HCT116 (cell line): ENCODE measurements around the gene GRIK1. TPM values are rescaled to one million over a fixed set of nuclear protein-coding genes. Genes with fewer than 3 reads are reported as not detected.

Source experiments
- ATAC-seq: fragments of 200-7000 bp; cut with Tn5 transposase; 2 replicates; pipeline ENCODE4 v1.9.1; 2020; ENCODE audit warnings: mild to moderate bottlenecking, moderate library complexity
- BruUV-seq: library from RNA; stranded (reverse); fragments of 400-500 nt; replicated peaks from 2 replicates; lab custom pipeline; 2021; lab: Mats Ljungman, UMichigan
- CTCF ChIA-PET: fragments of 300-600 bp; sonication (Branson Sonifier 250); formaldehyde crosslinking; loops from one replicate; lab custom pipeline; 2021; ENCODE audit warnings: antibody characterized with exemption; lab: Charles Lee
- POLR2A ChIA-PET: fragments of 300-600, 350-600 bp; sonication (Branson Sonifier 250); formaldehyde crosslinking; loops from one replicate; lab custom pipeline; 2021; ENCODE audit warnings: antibody characterized with exemption; lab: Charles Lee
- RAD21 ChIA-PET, 2 experiments: fragments of 300-600 bp; sonication (Branson Sonifier 250); formaldehyde crosslinking; loops; one replicate each; lab custom pipeline; 2023; ENCODE audit warnings: low total read pairs in 2 of 2; ENCODE audit not compliant: uncharacterized antibody in 2 of 2, unreplicated experiment in 2 of 2, low non-redundant PET in 1 of 2; lab: Charles Lee
- DNase-seq: peaks from one replicate; pipeline ENCODE4 v3.0.0-alpha.2; 2010; ENCODE audit warnings: low read depth, low spot score
- H2AFZ ChIP-seq: fragments of 200-600 bp; shearing (Covaris generic), sonication (generic); 2 replicates; pipeline ENCODE4 v1.6.1; 2017; ENCODE audit warnings: low read depth, mixed run types, mixed read lengths, antibody characterized with exemption, low read length; ENCODE audit not compliant: poor library complexity, severe bottlenecking
- H3K27ac ChIP-seq: 2 replicates; pipeline ENCODE4 v1.5.1; 2012; ENCODE audit warnings: low read depth, low read length
- H3K27me3 ChIP-seq: fragments of 200-600 bp; sonication (generic); 2 replicates; pipeline ENCODE4 v1.6.1; 2016; ENCODE audit warnings: mixed run types, low read length, mixed read lengths; ENCODE audit not compliant: insufficient read depth
- H3K36me3 ChIP-seq, 2 experiments: fragments of 200-500 bp in 1 of 2; fragments of 200-600 bp in 1 of 2; sonication (Bioruptor generic) in 1 of 2; sonication (generic) in 1 of 2; 2 replicates each; pipeline versions ENCODE4 v1.5.1 to v1.6.1; 2014 to 2016; ENCODE audit warnings: low read length in 2 of 2, inconsistent platforms in 1 of 2, mixed read lengths in 1 of 2, mixed run types in 1 of 2; ENCODE audit not compliant: insufficient read depth in 2 of 2, control insufficient read depth in 1 of 2
- H3K4me1 ChIP-seq, 2 experiments: fragments of 200-600 bp in 1 of 2; sonication (generic) in 1 of 2; 2 replicates each; pipeline versions ENCODE4 v1.5.1 to v1.6.1; 2012 to 2017; ENCODE audit warnings: low read length in 2 of 2, inconsistent platforms in 1 of 2, mild to moderate bottlenecking in 1 of 2, mixed read lengths in 1 of 2, mixed run types in 1 of 2, moderate library complexity in 1 of 2; ENCODE audit not compliant: insufficient read depth in 2 of 2, control insufficient read depth in 1 of 2
- H3K4me2 ChIP-seq: fragments of 200-600 bp; sonication (generic); 2 replicates; pipeline ENCODE4 v1.6.1; 2017; ENCODE audit warnings: mixed run types, low read length, mixed read lengths
- H3K4me3 ChIP-seq, 2 experiments: fragments of 200-600 bp in 1 of 2; sonication (generic) in 1 of 2; replicated peaks in 1 of 2; 2 replicates each; pipeline ENCODE4 v1.5.1; 2011 to 2016; ENCODE audit warnings: low read length in 2 of 2, control low read depth in 1 of 2, low read depth in 1 of 2, mild to moderate bottlenecking in 1 of 2, mixed read lengths in 1 of 2, mixed run types in 1 of 2
- H3K79me2 ChIP-seq: fragments of 200-600 bp; sonication (generic); 2 replicates; pipeline ENCODE4 v1.6.1; 2017; ENCODE audit warnings: mild to moderate bottlenecking, mixed run types, low read length, moderate library complexity, mixed read lengths; ENCODE audit not compliant: insufficient read depth
- H3K9ac ChIP-seq: fragments of 200-600 bp; sonication (generic); 2 replicates; pipeline ENCODE4 v1.6.1; 2016; ENCODE audit warnings: low read length, mixed read lengths
- H3K9me2 ChIP-seq: fragments of 200-600 bp; sonication (generic), shearing (Covaris generic); 2 replicates; pipeline ENCODE4 v1.6.1; 2017; ENCODE audit warnings: mixed run types, mild to moderate bottlenecking, moderate library complexity; ENCODE audit not compliant: insufficient read depth
- H3K9me3 ChIP-seq, 2 experiments: fragments of 200-500 bp in 1 of 2; fragments of 200-600 bp in 1 of 2; sonication (Bioruptor generic) in 1 of 2; sonication (generic) in 1 of 2; 2 replicates each; pipeline ENCODE4 v1.6.1; 2014 to 2017; ENCODE audit warnings: low read length in 2 of 2, mixed read lengths in 2 of 2, inconsistent platforms in 1 of 2, low read depth in 1 of 2, mild to moderate bottlenecking in 1 of 2, mixed run types in 1 of 2, moderate library complexity in 1 of 2; ENCODE audit not compliant: control insufficient read depth in 1 of 2, insufficient read depth in 1 of 2
- H4K20me1 ChIP-seq: fragments of 200-600 bp; sonication (generic), shearing (Covaris generic); 2 replicates; pipeline ENCODE4 v1.6.1; 2017; ENCODE audit warnings: mixed run types, mild to moderate bottlenecking, moderate library complexity; ENCODE audit not compliant: insufficient read depth
- CBX3 ChIP-seq: IDR thresholded peaks from 2 replicates; pipeline ENCODE4 v1.6.1; 2012; ENCODE audit warnings: low read depth
- CEBPB ChIP-seq: IDR thresholded peaks from 2 replicates; pipeline ENCODE4 v1.6.1; 2012; ENCODE audit warnings: low read depth
- EGR1 ChIP-seq: IDR thresholded peaks from 2 replicates; pipeline ENCODE4 v1.6.1; 2012; ENCODE audit warnings: low read depth
- ELF1 ChIP-seq: IDR thresholded peaks from 2 replicates; pipeline ENCODE4 v1.6.1; 2012; ENCODE audit warnings: low read depth, borderline replicate concordance
- EZH2 ChIP-seq: fragments of 200-600 bp; sonication (generic); IDR thresholded peaks from 2 replicates; pipeline ENCODE4 v1.6.1; 2017; ENCODE audit warnings: antibody characterized with exemption, mixed run types
- EZH2phosphoT487 ChIP-seq: fragments of 200-600 bp; IDR thresholded peaks from 2 replicates; pipeline ENCODE4 v1.6.1; 2018; ENCODE audit warnings: antibody characterized with exemption, borderline replicate concordance
- FOSL1 ChIP-seq: IDR thresholded peaks from 2 replicates; pipeline ENCODE4 v1.6.1; 2012; ENCODE audit warnings: low read depth
- JUND ChIP-seq: IDR thresholded peaks from 2 replicates; pipeline ENCODE4 v1.6.1; 2012
- POLR2A ChIP-seq: IDR thresholded peaks from 2 replicates; pipeline ENCODE4 v1.7.0; 2011; ENCODE audit warnings: borderline replicate concordance; ENCODE audit not compliant: insufficient read depth, insufficient read length; ENCODE audit errors: extremely low read depth
- POLR2AphosphoS5 ChIP-seq: IDR thresholded peaks from 2 replicates; pipeline ENCODE4 v1.6.1; 2011; ENCODE audit warnings: mild to moderate bottlenecking, low read depth, low read length, moderate library complexity
- RAD21 ChIP-seq: IDR thresholded peaks from 2 replicates; pipeline ENCODE4 v1.6.1; 2012; ENCODE audit warnings: low read depth, mild to moderate bottlenecking
- SIN3A ChIP-seq: IDR thresholded peaks from 2 replicates; pipeline ENCODE4 v1.6.1; 2012; ENCODE audit warnings: low read depth
- SP1 ChIP-seq: IDR thresholded peaks from 2 replicates; pipeline ENCODE4 v1.6.1; 2012; ENCODE audit warnings: low read depth
- SRF ChIP-seq: IDR thresholded peaks from 2 replicates; pipeline ENCODE4 v1.6.1; 2012; ENCODE audit warnings: low read depth
- TCF7L2 ChIP-seq: IDR thresholded peaks from 2 replicates; pipeline ENCODE4 v1.7.0; 2011; ENCODE audit warnings: borderline replicate concordance, inconsistent platforms; ENCODE audit not compliant: insufficient read depth, insufficient read length; ENCODE audit errors: extremely low read depth
- YY1 ChIP-seq: IDR thresholded peaks from 2 replicates; pipeline ENCODE4 v1.6.1; 2011; ENCODE audit warnings: low read length, low read depth, moderate library complexity, mild to moderate bottlenecking; ENCODE audit not compliant: insufficient replicate concordance; ENCODE audit errors: extremely low read depth
- ZFX ChIP-seq: fragments of 450-650 bp; IDR thresholded peaks from 2 replicates; pipeline ENCODE4 v1.6.1; 2017
- ZNF274 ChIP-seq: fragments of 200-500 bp; sonication (Bioruptor generic); IDR thresholded peaks from 2 replicates; pipeline ENCODE4 v1.6.1; 2014; ENCODE audit warnings: mild to moderate bottlenecking, low read depth, low read length, inconsistent platforms
- intact Hi-C: fragments of 100-400 bp; cut with micrococcal nuclease; formaldehyde crosslinking; loops from 2 replicates; pipeline ENCODE4 v1.10.0; 2022
- total RNA-seq: library from RNA; stranded (reverse); gene quantifications from one replicate; pipeline ENCODE4 v1.2.1, GENCODE V29; 2021; ENCODE audit not compliant: unreplicated experiment
- TF ChIP-seq, protein P1 (sequence below), 3 experiments: fragments of 200-600 bp in 1 of 3; sonication (generic) in 1 of 3; IDR thresholded peaks in 2 of 3; conservative IDR thresholded peaks in 1 of 3; 2 replicates each; pipeline ENCODE4 v1.5.1; 2012 to 2017; ENCODE audit warnings: low read depth in 2 of 3, low read length in 2 of 3, antibody characterized with exemption in 1 of 3, borderline replicate concordance in 1 of 3, control low read depth in 1 of 3, mild to moderate bottlenecking in 1 of 3, mixed read lengths in 1 of 3, mixed run types in 1 of 3, moderate library complexity in 1 of 3; ENCODE audit not compliant: insufficient read depth in 1 of 3
- TF ChIP-seq, protein P2 (sequence below): IDR thresholded peaks from 2 replicates; pipeline ENCODE4 v1.6.1; 2012

GRIK1 gene
- total RNA-seq, 1 experiment from 2014 or later: not detected

DNA sequence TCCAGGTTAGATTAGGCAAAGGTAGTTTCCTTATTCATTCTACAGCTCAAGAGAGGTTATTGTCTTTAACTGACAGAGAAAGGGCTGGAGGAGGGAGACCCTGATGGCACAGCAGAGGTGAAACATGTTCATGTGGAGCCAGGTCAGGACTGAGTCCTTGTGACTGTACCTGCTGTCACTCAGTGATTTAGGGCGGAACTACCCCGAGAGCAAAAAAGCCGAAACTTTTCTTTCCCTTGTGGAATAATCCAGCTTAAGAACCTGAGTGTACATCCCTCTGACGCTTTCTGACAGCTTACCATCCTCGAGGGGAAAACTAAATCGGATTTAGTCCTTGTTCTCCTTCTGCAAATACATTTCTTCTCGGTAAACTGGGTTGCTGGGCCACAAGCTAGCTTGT, 367.8 kb downstream of the GRIK1 start:
- Histone ChIP-seq H3K4me3 (no peak overlapping the region), H3K27ac (no peak overlapping the region), H3K36me3 (no peaks in the 10 kb centered on the region), H3K9me3 (no peaks in the 10 kb centered on the region), H3K4me2 (no peak overlapping the region), H2AFZ (no peak overlapping the region), H4K20me1 (no peaks in the 10 kb centered on the region), H3K79me2 (no peaks in the 10 kb centered on the region), H3K4me1 (no peaks in the 10 kb centered on the region), H3K9ac (no peak overlapping the region), H3K27me3 (0 out of 2 replicates have a peak, but pooled peaks cover 3% of the 10 kb centered on the region), H3K9me2 (no peaks in the 10 kb centered on the region)
- no peak for TF ChIP-seq SIN3A
- TF ChIP-seq CBX3: no peak
- TF ChIP-seq JUND: no peak
- TF ChIP-seq ZNF274: no peak
- TF ChIP-seq ELF1: no peak
- TF ChIP-seq RAD21: no peak
- TF ChIP-seq EZH2: no peak
- no peak for TF ChIP-seq EGR1
- TF ChIP-seq, protein P1, sequence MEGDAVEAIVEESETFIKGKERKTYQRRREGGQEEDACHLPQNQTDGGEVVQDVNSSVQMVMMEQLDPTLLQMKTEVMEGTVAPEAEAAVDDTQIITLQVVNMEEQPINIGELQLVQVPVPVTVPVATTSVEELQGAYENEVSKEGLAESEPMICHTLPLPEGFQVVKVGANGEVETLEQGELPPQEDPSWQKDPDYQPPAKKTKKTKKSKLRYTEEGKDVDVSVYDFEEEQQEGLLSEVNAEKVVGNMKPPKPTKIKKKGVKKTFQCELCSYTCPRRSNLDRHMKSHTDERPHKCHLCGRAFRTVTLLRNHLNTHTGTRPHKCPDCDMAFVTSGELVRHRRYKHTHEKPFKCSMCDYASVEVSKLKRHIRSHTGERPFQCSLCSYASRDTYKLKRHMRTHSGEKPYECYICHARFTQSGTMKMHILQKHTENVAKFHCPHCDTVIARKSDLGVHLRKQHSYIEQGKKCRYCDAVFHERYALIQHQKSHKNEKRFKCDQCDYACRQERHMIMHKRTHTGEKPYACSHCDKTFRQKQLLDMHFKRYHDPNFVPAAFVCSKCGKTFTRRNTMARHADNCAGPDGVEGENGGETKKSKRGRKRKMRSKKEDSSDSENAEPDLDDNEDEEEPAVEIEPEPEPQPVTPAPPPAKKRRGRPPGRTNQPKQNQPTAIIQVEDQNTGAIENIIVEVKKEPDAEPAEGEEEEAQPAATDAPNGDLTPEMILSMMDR (IDR thresholded peaks at IDR 0.05 in 2 of 3, conservative IDR thresholded peaks at IDR 0.05 in 1 of 3; ENCODE audit: borderline replicate concordance in 1 of 3, insufficient read depth in 1 of 3, low read depth in 2 of 3, low read length in 2 of 3): no peak
- no peak for TF ChIP-seq CEBPB
- TF ChIP-seq SRF: no peak
- TF ChIP-seq, protein P2, sequence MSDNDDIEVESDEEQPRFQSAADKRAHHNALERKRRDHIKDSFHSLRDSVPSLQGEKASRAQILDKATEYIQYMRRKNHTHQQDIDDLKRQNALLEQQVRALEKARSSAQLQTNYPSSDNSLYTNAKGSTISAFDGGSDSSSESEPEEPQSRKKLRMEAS: no peak
- TF ChIP-seq FOSL1: no peak
- TF ChIP-seq YY1: no peak
- no peak for TF ChIP-seq EZH2phosphoT487
- no peak for TF ChIP-seq POLR2AphosphoS5
- no peak for TF ChIP-seq POLR2A
- TF ChIP-seq SP1: no peak
- TF ChIP-seq ZFX: no peak
- TF ChIP-seq TCF7L2: no peak
- ChIA-PET RAD21 (no interaction called here), POLR2A (no interaction called here), CTCF (no interaction called here)
- no TSS peak for BruUV-seq
- intact Hi-C loops: no loop called here
- ATAC-seq (no peak), DNase-seq (no peak)
